ENCODE results near the gene BCDIN3D. TPM values are rescaled to one million over a fixed set of nuclear protein-coding genes. Genes with fewer than 3 reads are reported as not detected.

Gene BCDIN3D
- total and polyA plus RNA-seq, 2 donors (not counting 3 experiments of a cell fraction or from before 2014, with no cell fraction given): 1.8 to 3.1 TPM

GRCh38 chr12:49827401-49828099 is 15.4 kb downstream of the BCDIN3D start:
- Histone ChIP-seq H3K9me1 (replicated peaks; ENCODE audit: control insufficient read depth, extremely low read depth, insufficient read depth, low read length) (no peaks in the 10 kb centered on the region), H3K9ac (replicated peaks; ENCODE audit: extremely low read depth, insufficient read depth, low read length) (peak overlapping the region; percentile 69), H3K4me2 (ENCODE audit: insufficient read depth, low read length) (peak overlapping the region; percentile 67), H3K9me3 (replicated peaks; ENCODE audit: control insufficient read depth, insufficient read depth, low read length) (no peaks in the 10 kb centered on the region), H3K4me3 (replicated peaks in 1 of 3; ENCODE audit: insufficient read depth in 1 of 3, low read depth in 1 of 3, low read length in 3 of 3) (peak overlapping the region; percentile 58 to 76 (median 72)), H2AFZ (ENCODE audit: low read depth, low read length) (peak overlapping the region; percentile 52), H3K36me3 (ENCODE audit: control insufficient read depth in 2 of 2, extremely low read depth in 1 of 2, insufficient read depth in 2 of 2, low read length in 2 of 2) (peaks cover 0 to 4% of the 10 kb centered on the region in 2 experiments), H4K20me1 (replicated peaks; ENCODE audit: control insufficient read depth, extremely low read depth, insufficient read depth, low read length) (no peaks in the 10 kb centered on the region), H3K27me3 (ENCODE audit: control insufficient read depth in 2 of 2, insufficient read depth in 2 of 2, low read length in 2 of 2) (no peaks in the 10 kb centered on the region), H3K27ac (ENCODE audit: insufficient read depth, low read depth, low read length) (peak overlapping the region; percentile 43), H3K4me1 (ENCODE audit: control insufficient read depth, extremely low read depth, insufficient read depth, low read length) (peaks cover 35% of the 10 kb centered on the region), H3K79me2 (ENCODE audit: control insufficient read depth, insufficient read depth, low read length) (peaks cover 49% of the 10 kb centered on the region)
- intact Hi-C loops (cut with micrococcal nuclease): loop anchor here (1.0 to 5.0 kb wide), 3 partner anchors 12 to 190 kb away; no protein-coding TSS in a partner anchor
- dilution Hi-C loops (cut with MboI; ENCODE audit: extremely low pct_ligation_motif_present, low sequenced_read_pairs): no loop called here
- TF ChIP-seq MYC (IDR thresholded peaks at IDR 0.05; ENCODE audit: low read depth, low read length) (no peak), EZH2 (IDR thresholded peaks at IDR 0.05; ENCODE audit: borderline replicate concordance, low read depth, low read length, severe bottlenecking) (no peak), MAX (IDR thresholded peaks at IDR 0.05; ENCODE audit: insufficient read depth, insufficient read length) (no peak), GATA2 (IDR thresholded peaks at IDR 0.05; ENCODE audit: insufficient read depth, insufficient read length, low read depth, low read length) (no peak), FOS (IDR thresholded peaks at IDR 0.05; ENCODE audit: borderline replicate concordance, insufficient read depth, low read length) (no peak), JUN (IDR thresholded peaks at IDR 0.05; ENCODE audit: borderline replicate concordance, insufficient read depth, insufficient read length, low read depth) (no peak), POLR2A (IDR thresholded peaks at IDR 0.05; ENCODE audit: low read depth, low read length) (no peak), POLR2AphosphoS5 (IDR thresholded peaks at IDR 0.05; ENCODE audit: insufficient read depth, low read depth, low read length) (no peak)
- TF ChIP-seq, protein P1, sequence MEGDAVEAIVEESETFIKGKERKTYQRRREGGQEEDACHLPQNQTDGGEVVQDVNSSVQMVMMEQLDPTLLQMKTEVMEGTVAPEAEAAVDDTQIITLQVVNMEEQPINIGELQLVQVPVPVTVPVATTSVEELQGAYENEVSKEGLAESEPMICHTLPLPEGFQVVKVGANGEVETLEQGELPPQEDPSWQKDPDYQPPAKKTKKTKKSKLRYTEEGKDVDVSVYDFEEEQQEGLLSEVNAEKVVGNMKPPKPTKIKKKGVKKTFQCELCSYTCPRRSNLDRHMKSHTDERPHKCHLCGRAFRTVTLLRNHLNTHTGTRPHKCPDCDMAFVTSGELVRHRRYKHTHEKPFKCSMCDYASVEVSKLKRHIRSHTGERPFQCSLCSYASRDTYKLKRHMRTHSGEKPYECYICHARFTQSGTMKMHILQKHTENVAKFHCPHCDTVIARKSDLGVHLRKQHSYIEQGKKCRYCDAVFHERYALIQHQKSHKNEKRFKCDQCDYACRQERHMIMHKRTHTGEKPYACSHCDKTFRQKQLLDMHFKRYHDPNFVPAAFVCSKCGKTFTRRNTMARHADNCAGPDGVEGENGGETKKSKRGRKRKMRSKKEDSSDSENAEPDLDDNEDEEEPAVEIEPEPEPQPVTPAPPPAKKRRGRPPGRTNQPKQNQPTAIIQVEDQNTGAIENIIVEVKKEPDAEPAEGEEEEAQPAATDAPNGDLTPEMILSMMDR (IDR thresholded peaks at IDR 0.05; ENCODE audit: extremely low read depth in 1 of 2, insufficient read depth in 1 of 2, low read depth in 1 of 2, low read length in 2 of 2): no peak
- FAIRE-seq (peak; percentile 50), DNase-seq (ENCODE audit: low read depth, low spot score) (peak; percentile 59)
- ChIA-PET POLR2A (interaction anchor here (0.7 to 1.6 kb wide), 8 partner anchors 8 to 193 kb away, joined by 3 to 10 read pairs (median 6); partner anchors contain the start of gene TMBIM6), CTCF (interaction anchor here (0.6 to 6.1 kb wide), 11 partner anchors 8 to 118 kb away, joined by 3 to 53 read pairs (median 3); partner anchors contain the start of gene TMBIM6)
- BruUV-seq (replicated peaks): no TSS peak
